Posterior cingulate gyrus (tissue), 11 donors: Measurements from ENCODE around the gene PLEKHA7.
A peak's percentile ranks its signal among the peaks of the same experiment; 100 is the strongest.
"Not testable (repeated sequence)": the region's sequence is repeated elsewhere in the genome, so short reads cannot be mapped to it uniquely, and the experiment has no call there.

Experiments
- DNase-seq, 10 donors: peaks; one replicate each; pipeline versions ENCODE4 v3.0.0 to v3.0.0-alpha.2; 2020 to 2021; ENCODE audit warnings: mixed read lengths in 3 of 10
- intact Hi-C: fragments of 100-400 bp; cut with DNase I; formaldehyde crosslinking; loops from one replicate; pipeline ENCODE4 v1.15.1; 2023

Gene PLEKHA7, protein sequence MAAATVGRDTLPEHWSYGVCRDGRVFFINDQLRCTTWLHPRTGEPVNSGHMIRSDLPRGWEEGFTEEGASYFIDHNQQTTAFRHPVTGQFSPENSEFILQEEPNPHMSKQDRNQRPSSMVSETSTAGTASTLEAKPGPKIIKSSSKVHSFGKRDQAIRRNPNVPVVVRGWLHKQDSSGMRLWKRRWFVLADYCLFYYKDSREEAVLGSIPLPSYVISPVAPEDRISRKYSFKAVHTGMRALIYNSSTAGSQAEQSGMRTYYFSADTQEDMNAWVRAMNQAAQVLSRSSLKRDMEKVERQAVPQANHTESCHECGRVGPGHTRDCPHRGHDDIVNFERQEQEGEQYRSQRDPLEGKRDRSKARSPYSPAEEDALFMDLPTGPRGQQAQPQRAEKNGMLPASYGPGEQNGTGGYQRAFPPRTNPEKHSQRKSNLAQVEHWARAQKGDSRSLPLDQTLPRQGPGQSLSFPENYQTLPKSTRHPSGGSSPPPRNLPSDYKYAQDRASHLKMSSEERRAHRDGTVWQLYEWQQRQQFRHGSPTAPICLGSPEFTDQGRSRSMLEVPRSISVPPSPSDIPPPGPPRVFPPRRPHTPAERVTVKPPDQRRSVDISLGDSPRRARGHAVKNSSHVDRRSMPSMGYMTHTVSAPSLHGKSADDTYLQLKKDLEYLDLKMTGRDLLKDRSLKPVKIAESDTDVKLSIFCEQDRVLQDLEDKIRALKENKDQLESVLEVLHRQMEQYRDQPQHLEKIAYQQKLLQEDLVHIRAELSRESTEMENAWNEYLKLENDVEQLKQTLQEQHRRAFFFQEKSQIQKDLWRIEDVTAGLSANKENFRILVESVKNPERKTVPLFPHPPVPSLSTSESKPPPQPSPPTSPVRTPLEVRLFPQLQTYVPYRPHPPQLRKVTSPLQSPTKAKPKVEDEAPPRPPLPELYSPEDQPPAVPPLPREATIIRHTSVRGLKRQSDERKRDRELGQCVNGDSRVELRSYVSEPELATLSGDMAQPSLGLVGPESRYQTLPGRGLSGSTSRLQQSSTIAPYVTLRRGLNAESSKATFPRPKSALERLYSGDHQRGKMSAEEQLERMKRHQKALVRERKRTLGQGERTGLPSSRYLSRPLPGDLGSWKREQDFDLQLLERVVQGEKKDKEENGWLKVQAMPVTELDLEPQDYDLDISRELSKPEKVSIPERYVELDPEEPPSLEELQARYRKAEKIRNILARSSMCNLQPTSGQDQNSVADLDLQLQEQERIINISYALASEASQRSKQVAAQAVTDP

GRCh38 chr11:17014321-17014832 lies at the start of gene PLEKHA7:
Gene PLEKHA7, minus strand, starts transcription at chr11:17014414. Its CDS starts 13 bp downstream, at chr11:17014401.
- peak in 2 of 10 donors; percentile 39 to 77 for DNase-seq
- intact Hi-C loops: loop anchor here (10.0 kb wide), 1 partner anchor 50 kb away; no protein-coding TSS in a partner anchor

DNA sequence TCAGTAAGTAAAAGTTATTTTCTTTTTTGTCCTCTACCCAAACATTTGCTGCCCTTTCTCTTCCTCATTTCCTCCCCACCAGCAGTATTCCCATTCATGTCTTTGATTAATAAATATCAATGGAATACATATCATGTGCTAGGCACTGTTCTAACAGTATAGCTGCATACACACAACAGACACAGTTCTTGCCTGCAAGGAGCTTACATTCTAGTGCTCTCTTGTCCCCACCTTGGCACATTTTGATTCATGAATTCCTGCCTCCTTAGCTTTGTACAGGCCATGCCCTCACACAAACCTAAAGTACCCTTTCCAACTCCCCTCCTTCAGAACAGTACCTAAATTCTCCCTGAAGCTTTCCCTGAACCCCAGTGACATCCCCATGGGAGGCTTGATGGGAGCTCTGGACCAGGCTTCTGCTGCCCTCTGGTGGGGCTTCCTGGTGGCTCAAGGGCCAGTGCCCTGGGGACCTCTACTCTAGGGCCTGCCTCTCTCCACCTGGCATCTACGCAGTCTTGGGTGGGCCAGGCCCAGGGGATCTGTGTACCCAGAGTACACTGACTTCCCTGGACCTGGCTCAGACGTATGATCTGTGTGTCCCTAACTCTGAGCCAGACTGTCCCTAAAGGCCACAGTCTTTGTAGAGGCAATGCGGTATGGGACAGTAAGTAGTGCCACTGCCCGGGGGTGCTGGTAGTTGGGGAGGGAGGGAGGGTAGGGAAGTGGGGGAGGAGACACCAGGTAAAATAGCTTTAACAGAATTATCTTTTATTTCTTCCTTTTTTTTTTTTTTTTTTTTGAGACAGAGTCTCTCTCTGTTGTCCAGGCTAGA lies 49.2 kb upstream of the PLEKHA7 start:
- intact Hi-C loops: loop anchor here (1.0 to 10.0 kb wide), 4 partner anchors 49 to 277 kb away; partner anchors contain the start of gene PLEKHA7
- DNase-seq: peak in 9 of 10 donors; percentile 24 to 94 (median 72)

DNA sequence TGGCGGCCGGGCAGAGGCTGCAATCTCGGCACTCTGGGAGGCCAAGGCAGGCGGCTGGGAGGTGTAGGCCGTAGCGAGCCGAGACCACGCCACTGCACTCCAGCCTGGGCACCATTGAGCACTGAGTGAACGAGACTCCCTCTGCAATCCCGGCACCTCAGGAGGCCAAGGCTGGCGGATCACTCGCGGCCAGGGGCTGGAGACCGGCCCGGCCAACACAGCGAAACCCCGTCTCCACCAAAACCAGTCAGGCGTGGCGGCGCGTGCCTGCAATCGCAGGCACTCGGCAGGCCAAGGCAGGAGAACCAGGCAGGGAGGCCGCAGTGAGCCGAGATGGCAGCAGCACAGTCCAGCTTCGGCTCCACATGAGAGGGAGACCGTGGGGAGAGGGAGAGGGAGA lies 36.9 kb upstream of the PLEKHA7 start:
- intact Hi-C loops, DNase-seq: not testable (repeated sequence)

DNA sequence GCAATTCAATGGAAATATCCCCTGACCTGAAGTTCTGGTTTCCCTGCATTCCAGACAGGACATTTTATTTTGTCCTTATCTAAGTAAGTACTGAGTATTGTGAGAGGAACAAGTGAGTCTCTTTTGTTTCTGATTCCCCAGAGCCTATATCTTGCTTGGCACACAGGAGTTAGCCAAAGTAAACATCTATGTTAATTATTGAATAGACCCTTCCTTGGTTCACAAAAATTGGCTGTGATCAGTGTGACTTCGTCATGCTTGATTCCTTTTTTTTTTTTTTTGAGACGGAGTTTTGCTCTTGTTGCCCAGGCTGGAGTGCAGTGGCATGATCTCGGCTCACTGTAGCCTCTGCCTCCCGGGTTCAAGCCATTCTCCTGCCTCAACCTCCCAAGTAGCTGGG lies 34.3 kb upstream of the PLEKHA7 start:
- intact Hi-C loops, DNase-seq: not testable (repeated sequence)

DNA sequence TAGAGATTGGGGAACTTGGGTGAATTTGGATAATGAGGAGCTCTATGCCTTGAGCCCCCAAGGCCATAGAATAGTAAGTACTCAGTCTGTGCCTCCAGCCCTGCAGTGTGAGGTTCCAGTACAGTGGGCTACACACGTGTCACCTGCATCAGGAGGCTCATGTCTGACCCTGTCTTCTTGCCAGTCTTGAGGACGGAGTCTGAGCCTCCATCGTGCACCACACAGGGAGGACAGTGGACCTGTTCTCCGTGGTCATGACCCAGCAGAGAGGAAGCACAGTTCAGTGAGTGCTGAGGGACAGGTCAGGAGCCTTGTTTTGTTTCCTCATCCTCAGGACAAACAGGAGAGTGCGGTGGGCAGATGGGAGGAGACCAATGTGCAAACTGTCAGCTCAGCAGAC lies 32.5 kb upstream of the PLEKHA7 start:
- intact Hi-C loops: no loop called here
- DNase-seq: peak in 1 of 10 donors; percentile 62

DNA sequence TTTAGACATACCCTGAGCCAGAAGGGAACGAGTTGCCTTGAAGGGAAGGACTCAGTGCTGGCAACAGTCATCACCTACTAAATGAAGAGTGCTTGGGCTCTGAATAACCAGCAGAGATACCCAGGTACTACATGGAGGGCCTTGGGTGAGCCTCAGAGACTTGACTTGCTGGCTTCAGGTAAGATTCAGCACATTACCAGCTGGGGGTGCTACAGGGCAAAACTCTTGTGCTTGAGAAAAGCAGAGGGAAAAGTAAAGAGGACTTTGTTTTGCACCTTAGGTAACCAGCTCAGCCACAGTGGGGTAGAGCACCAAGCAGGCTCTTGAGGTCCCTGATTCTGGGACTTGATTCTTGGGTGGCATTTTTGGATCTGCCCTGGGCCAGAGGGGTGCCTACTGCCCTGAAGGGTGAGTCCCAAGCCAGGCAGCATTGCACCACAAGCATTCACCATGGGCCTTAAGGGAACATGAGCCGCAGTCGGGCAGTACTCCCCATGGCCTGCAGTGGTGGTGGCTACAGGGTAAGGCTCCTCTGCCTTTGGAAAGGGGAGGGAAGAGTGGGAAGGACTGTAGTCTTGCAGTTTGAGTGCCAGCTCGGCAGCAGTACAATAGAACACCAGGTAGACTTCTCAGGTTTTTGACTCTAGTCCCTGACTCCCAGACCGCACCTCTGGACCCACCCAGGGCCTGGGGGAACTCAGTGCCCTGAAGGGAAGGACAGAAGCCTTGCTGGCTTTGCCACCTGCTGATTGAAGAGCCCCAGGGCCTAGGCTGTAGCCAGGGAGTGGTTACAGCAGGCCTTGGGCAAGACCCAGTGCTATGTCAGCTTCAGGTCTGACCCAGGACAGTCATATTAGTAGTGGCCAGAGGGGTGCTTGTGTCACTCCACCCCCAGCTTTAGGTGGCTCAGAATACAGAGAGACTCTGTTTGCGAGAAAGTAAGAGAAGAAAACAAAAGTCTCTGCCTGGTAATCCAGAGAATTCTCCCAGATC lies 22.7 kb upstream of the PLEKHA7 start:
- no peak for DNase-seq
- intact Hi-C loops: no loop called here

DNA sequence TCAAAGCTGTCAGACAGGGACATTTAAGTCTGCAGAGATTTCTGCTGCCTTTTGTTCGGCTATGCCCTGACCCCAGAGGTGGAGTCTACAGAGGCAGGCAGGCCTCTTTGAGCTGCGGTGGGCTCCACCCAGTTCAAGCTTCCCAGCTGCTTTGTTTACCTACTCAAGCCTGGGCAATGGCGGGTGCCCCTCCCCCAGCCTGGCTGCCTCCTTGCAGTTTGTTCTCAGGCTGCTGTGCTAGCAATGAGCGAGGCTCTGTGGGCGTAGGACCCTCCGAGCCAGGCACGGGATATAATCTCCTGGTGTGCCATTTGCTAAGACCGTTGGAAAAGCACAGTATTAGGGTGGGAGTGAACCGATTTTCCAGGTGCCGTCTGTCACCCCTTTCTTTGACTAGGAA lies 19.8 kb upstream of the PLEKHA7 start:
- DNase-seq: peak in 1 of 10 donors; percentile 73
- intact Hi-C loops: not testable (repeated sequence)

DNA sequence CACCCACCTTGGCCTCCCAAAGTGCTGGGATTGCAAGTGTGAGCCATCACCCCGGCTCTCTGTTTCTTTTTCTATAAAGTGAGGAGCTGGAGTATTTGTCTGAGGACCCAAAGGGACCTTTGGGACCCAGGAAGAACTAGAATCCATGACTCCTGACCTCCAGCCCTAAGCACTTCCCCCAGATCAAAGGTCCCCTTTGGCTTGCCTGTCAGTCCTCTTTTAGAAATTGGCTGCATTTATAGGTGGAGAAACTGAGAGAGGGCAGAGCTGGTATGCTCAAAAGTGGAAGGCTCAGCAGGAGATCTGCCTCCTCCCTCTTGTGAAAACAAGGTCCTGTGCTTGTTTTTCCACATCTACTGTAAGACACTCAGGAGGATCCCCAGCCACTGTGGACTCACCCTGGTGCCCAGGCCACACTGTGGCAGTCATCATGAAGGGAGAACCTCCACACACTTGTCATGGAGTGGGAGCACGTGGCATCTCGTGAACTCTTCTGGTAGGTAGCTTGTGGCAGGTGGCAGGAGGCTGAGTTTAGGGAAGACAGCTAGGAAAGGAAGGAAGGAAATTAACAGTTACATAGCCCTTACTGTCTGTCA lies 12.4 kb upstream of the PLEKHA7 start:
- intact Hi-C loops: no loop called here
- peak in 1 of 10 donors; percentile 57 for DNase-seq

- intact Hi-C loops: no loop called here
- DNase-seq: no peak
Observed at GRCh38 chr11:17024924-17025323, 10.7 kb upstream of the PLEKHA7 start.

DNA sequence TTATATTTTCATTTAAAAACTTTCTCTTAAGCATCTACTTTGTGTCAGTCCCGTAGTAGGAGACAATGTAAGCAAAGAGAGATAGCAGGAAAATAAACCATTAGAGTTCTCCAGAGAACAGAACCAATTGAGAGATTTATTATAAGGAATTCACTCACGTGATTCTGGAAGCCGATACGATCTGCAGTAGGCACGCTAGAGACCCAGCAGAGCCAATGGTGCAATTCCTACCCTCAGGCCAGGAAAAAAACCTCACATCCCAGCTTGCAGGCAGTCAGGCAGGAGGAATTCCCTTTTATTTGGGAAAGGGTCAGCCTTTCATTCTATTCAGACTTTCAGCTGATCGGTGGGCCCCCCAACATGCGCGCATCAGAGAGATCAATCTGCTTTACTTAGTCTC lies 7.3 kb upstream of the PLEKHA7 start:
- DNase-seq: no peak
- intact Hi-C loops: no loop called here

- DNase-seq: no peak
- intact Hi-C loops: no loop called here
Observed at GRCh38 chr11:17020831-17021230, 6.6 kb upstream of the PLEKHA7 start.

DNA sequence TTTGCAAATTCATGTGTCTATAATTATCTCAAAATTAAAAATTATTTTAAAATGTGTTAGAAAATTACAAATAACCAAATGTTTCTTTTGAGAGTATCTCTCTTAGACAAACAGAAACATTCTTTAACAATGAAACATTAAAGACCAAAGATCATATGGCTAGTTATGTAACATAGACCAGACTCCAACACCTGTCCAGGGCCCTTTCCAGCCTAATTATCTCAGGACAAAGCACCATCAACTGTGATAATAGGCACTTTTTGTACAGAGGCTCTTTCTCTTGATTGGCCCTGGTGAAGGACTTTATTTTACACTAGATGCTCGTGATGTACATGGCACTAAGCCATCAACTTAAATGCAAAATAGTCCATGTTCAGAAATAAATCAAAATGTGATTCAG lies 5.0 kb upstream of the PLEKHA7 start:
- intact Hi-C loops: loop anchor here (10.0 kb wide), 1 partner anchor 46 kb away; no protein-coding TSS in a partner anchor

GRCh38 chr11:17015627-17016126 lies 1.5 kb upstream of the PLEKHA7 start:
- intact Hi-C loops: loop anchor here (10.0 kb wide), 1 partner anchor 49 kb away; no protein-coding TSS in a partner anchor
- DNase-seq: no peak

More for the DNA sequence above, 5.0 kb upstream of the PLEKHA7 start:
- DNase-seq: no peak

DNA sequence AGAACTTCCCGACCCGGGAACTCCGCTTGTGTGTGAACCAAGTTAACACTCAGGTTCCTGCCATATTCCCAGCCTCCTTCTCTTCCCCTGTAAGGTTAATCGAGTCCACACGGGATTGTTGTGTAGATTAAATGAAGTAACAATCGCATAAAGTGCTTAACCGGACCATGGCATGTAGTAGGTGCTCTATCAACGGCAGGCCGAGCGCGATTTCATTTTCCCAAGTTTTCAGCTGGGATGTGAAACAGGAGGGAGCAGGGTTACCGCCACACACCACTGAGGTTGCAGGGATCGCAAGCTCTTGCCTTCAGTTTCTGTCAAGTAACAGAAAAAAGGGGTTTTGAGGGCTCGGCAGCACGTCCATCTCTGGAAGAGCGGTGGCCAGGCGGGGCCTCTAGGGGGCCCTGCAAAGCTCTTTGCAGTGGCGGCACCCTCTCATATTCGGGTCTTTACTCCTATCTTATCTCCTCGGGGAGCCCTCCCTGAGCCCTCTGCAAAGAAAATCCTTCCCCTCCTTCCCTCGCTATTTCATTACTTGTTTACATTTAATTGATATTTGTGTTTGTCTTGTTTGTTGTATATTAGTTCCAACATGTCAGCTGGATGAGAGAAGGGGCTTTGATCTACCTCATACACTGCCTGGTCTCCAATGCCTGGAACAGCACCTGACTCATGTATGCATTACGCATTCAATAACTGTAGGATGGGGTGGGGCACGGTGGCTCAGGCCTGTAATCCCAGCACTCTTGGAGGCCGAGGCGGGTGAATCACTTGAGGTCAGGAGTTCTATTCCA lies 816 bp upstream of the PLEKHA7 start:
- intact Hi-C loops: loop anchor here (10.0 kb wide), 1 partner anchor 50 kb away; no protein-coding TSS in a partner anchor
- peak in 2 of 10 donors; percentile 18 to 66 for DNase-seq

- intact Hi-C loops: loop anchor here (10.0 kb wide), 1 partner anchor 51 kb away; no protein-coding TSS in a partner anchor
- DNase-seq: peak in 3 of 10 donors; percentile 35 to 81 (median 73)
Observed at GRCh38 chr11:17013548-17014320, 480 bp downstream of the PLEKHA7 start.
